B cell (primary cell): ENCODE results near the gene C10orf143.

ENCODE experiments used
- CTCF ChIP-seq: fragments of 200-600 bp; IDR thresholded peaks from one replicate; pipeline ENCODE4 v1.8.0; 2022; ENCODE audit warnings: antibody characterized with exemption, mild to moderate bottlenecking
- EZH2 ChIP-seq: IDR thresholded peaks from 2 replicates; pipeline ENCODE4 v1.6.1; 2012; ENCODE audit warnings: borderline replicate concordance, low read depth, mild to moderate bottlenecking, moderate library complexity, low read length; ENCODE audit not compliant: insufficient read depth, poor library complexity, severe bottlenecking

GRCh38 chr10:130027716-130028464 lies 82.7 kb downstream of the C10orf143 start:
- no peak for TF ChIP-seq CTCF
- TF ChIP-seq EZH2: no peak
